OCI-LY7 (cell line): Measurements from ENCODE around the gene NDUFAF5. TPM values are rescaled to one million over a fixed set of nuclear protein-coding genes. Genes with fewer than 3 reads are reported as not detected.

Experiments
- BruUV-seq: library from RNA; stranded (reverse); fragments of 400-500 nt; replicated peaks from 2 replicates; lab custom pipeline; 2021; lab: Mats Ljungman, UMichigan
- CTCF ChIA-PET: fragments of 300-600 bp; sonication (Branson Sonifier 250); formaldehyde crosslinking; loops from one replicate; lab custom pipeline; 2022; ENCODE audit warnings: antibody characterized with exemption; ENCODE audit not compliant: unreplicated experiment; lab: Charles Lee
- POLR2A ChIA-PET: fragments of 300-600 bp; sonication (Branson Sonifier 250); formaldehyde crosslinking; loops from one replicate; lab custom pipeline; 2022; ENCODE audit warnings: antibody characterized with exemption; lab: Charles Lee
- DNase-seq: peaks from one replicate; pipeline ENCODE4 v3.0.0-alpha.2; 2015; ENCODE audit warnings: low spot score
- H2AFZ ChIP-seq: fragments of 200-600 bp; sonication (generic), shearing (Covaris generic); 2 replicates; pipeline ENCODE4 v1.6.1; 2014; ENCODE audit warnings: mild to moderate bottlenecking, antibody characterized with exemption, low read length, moderate library complexity
- H3K27ac ChIP-seq: fragments of 200-600 bp; sonication (generic); 2 replicates; pipeline ENCODE4 v1.5.1; 2014; ENCODE audit warnings: mixed run types, low read depth, mild to moderate bottlenecking, moderate library complexity, low read length, inconsistent platforms; ENCODE audit not compliant: poor library complexity, severe bottlenecking
- H3K36me3 ChIP-seq: fragments of 200-600 bp; sonication (generic); 2 replicates; pipeline ENCODE4 v1.6.1; 2014; ENCODE audit warnings: mild to moderate bottlenecking, antibody characterized with exemption, low read length, moderate library complexity, mixed read lengths; ENCODE audit not compliant: insufficient read depth
- H3K4me1 ChIP-seq: fragments of 200-600 bp; sonication (generic); 2 replicates; pipeline ENCODE4 v1.5.1; 2014; ENCODE audit warnings: mild to moderate bottlenecking, low read length; ENCODE audit not compliant: insufficient read depth, poor library complexity, severe bottlenecking
- H3K4me2 ChIP-seq: fragments of 200-600 bp; sonication (generic); 2 replicates; pipeline ENCODE4 v1.6.1; 2014; ENCODE audit warnings: mild to moderate bottlenecking, low read length
- H3K4me3 ChIP-seq: fragments of 200-600 bp; sonication (generic); 2 replicates; pipeline ENCODE4 v1.5.1; 2014; ENCODE audit warnings: mild to moderate bottlenecking, low read depth, low read length; ENCODE audit not compliant: poor library complexity, severe bottlenecking
- H3K79me2 ChIP-seq: fragments of 200-600 bp; sonication (generic); 2 replicates; pipeline ENCODE4 v1.6.1; 2016; ENCODE audit warnings: low read depth, mild to moderate bottlenecking, low read length, moderate library complexity, mixed read lengths; ENCODE audit not compliant: insufficient read depth
- H3K9me2 ChIP-seq: fragments of 200-600 bp; sonication (generic); 2 replicates; pipeline ENCODE4 v1.6.1; 2016; ENCODE audit warnings: mild to moderate bottlenecking, low read length, mixed read lengths; ENCODE audit not compliant: insufficient read depth
- H3K9me3 ChIP-seq: fragments of 200-600 bp; sonication (generic); 2 replicates; pipeline ENCODE4 v1.6.1; 2014; ENCODE audit warnings: mild to moderate bottlenecking, mixed run types, low read length, mixed read lengths
- H4K20me1 ChIP-seq: fragments of 200-600 bp; sonication (generic); 2 replicates; pipeline ENCODE4 v1.6.1; 2014; ENCODE audit warnings: mild to moderate bottlenecking, antibody characterized with exemption, low read length, moderate library complexity, mixed read lengths; ENCODE audit not compliant: insufficient read depth
- EZH2phosphoT487 ChIP-seq: fragments of 200-600 bp; sonication (generic); IDR thresholded peaks from 2 replicates; pipeline ENCODE4 v1.6.1; 2018; ENCODE audit warnings: low read depth, borderline replicate concordance, mild to moderate bottlenecking, mixed run types, antibody characterized with exemption, low read length, moderate library complexity, mixed read lengths
- intact Hi-C: fragments of 100-400 bp; cut with micrococcal nuclease; formaldehyde crosslinking; loops from one replicate; pipeline ENCODE4 v1.10.0; 2022; ENCODE audit not compliant: unreplicated experiment
- total RNA-seq, 2 experiments: library from RNA; depleted of rRNA in 1 of 2; stranded (reverse); fragments of >200 nt in 1 of 2; shearing (Covaris generic) in 1 of 2; gene quantifications; 2 replicates each; pipeline ENCODE4 v1.2.3, GENCODE V29; 2014 to 2022
- TF ChIP-seq, protein P1 (sequence below): fragments of 200-600 bp; sonication (generic); conservative IDR thresholded peaks from 2 replicates; pipeline ENCODE4 v1.5.1; 2014; ENCODE audit warnings: mild to moderate bottlenecking, antibody characterized with exemption, low read length, moderate library complexity, mixed read lengths

The NDUFAF5 gene
- total RNA-seq, 2 experiments from 2014 or later: 27.3 to 35.4 TPM

DNA sequence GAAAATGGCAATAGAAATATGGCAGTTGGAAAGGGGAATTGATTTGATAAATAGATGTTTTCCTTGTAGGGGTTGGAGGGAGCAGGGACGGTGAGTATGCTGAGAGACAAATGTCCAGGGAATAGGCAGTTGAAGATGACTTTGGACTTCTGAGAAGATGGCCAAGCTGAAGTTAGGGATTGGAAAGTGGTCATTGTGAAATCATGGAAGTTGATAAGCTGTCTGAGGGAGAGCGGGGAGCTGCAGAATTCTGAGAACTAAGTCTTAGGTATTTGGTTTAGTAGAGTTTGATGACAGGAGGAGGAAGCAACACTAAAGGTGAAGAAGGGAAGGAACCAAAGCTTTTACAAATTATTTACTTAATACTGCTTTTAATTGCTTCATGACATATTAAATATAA is 15.1 kb downstream of the NDUFAF5 start:
- no TSS peak for BruUV-seq
- Histone ChIP-seq H3K36me3 (peaks cover 97% of the 10 kb centered on the region), H3K4me3 (no peak overlapping the region), H2AFZ (no peak overlapping the region), H3K9me2 (no peaks in the 10 kb centered on the region), H3K27ac (no peak overlapping the region), H3K79me2 (no peaks in the 10 kb centered on the region), H3K9me3 (no peaks in the 10 kb centered on the region), H3K4me2 (no peak overlapping the region), H3K4me1 (no peaks in the 10 kb centered on the region), H4K20me1 (0 out of 2 replicates have a peak, but pooled peaks cover 3% of the 10 kb centered on the region)
- intact Hi-C loops: no loop called here
- POLR2A ChIA-PET: interaction anchor here (0.6 to 2.6 kb wide), 2 partner anchors 10 to 14 kb away, joined by 3 to 10 read pairs; partner anchors contain the start of genes ESF1 and NDUFAF5
- TF ChIP-seq, protein P1, sequence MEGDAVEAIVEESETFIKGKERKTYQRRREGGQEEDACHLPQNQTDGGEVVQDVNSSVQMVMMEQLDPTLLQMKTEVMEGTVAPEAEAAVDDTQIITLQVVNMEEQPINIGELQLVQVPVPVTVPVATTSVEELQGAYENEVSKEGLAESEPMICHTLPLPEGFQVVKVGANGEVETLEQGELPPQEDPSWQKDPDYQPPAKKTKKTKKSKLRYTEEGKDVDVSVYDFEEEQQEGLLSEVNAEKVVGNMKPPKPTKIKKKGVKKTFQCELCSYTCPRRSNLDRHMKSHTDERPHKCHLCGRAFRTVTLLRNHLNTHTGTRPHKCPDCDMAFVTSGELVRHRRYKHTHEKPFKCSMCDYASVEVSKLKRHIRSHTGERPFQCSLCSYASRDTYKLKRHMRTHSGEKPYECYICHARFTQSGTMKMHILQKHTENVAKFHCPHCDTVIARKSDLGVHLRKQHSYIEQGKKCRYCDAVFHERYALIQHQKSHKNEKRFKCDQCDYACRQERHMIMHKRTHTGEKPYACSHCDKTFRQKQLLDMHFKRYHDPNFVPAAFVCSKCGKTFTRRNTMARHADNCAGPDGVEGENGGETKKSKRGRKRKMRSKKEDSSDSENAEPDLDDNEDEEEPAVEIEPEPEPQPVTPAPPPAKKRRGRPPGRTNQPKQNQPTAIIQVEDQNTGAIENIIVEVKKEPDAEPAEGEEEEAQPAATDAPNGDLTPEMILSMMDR: no peak
- TF ChIP-seq EZH2phosphoT487: no peak
- CTCF ChIA-PET: no interaction called here
- no peak for DNase-seq

DNA sequence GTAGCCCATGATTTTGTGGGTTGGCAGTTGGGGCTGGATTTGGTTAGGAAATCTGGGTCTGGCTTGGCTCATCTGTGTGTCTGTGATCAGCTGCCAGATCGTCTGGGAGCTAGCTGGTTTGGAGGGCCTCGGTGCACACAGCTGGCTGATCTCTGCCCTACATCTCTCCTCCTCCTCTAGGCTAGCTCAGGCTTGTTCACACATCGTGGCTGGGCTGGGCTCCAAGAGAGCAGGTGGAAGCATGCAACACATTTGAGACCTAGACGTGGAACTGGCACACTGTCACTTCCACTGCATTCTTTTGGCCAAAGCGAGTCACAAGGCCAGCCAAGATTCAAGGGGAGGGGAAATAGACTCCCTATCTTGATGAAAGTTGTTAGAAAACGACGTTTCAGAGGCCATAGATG is 15.9 kb downstream of the NDUFAF5 start:
- TF ChIP-seq EZH2phosphoT487: no peak
- TF ChIP-seq, protein P1: no peak
- H2AFZ ChIP-seq: no peak overlapping the region
- no peaks in the 10 kb centered on the region for H3K79me2 ChIP-seq
- H3K9me3 ChIP-seq: no peaks in the 10 kb centered on the region
- H3K4me1 ChIP-seq: no peaks in the 10 kb centered on the region
- BruUV-seq: no TSS peak
- H3K4me3 ChIP-seq: no peak overlapping the region
- intact Hi-C loops: no loop called here
- H3K36me3 ChIP-seq: peaks cover 92% of the 10 kb centered on the region
- H4K20me1 ChIP-seq: 0 out of 2 replicates have a peak, but pooled peaks cover 3% of the 10 kb centered on the region
- H3K27ac ChIP-seq: no peak overlapping the region
- no peak for DNase-seq
- H3K9me2 ChIP-seq: no peaks in the 10 kb centered on the region
- ChIA-PET POLR2A (interaction anchor here (2.6 kb wide), 1 partner anchor 15 kb away, joined by 10 read pairs; the partner anchor contains the start of genes ESF1 and NDUFAF5), CTCF (no interaction called here)
- no peak overlapping the region for H3K4me2 ChIP-seq

DNA sequence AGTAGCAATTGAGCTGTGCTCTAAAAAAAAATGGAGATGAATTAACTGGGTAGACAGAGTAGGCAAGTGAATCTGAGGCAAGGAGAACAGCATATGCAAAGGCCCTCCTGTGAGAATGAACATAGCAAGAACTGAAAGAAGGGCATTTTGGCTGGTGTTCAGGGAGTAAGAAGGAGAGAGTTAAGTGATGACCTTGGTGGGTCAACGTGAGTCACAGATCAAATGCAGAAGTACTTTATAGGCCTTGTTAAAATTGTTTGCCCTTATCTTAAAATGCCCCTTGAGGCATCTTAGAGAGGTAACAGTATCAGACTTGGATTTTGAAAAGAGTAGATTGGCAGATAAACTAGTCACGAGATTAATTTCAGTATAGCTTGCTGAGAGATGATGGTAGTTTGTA is 24.5 kb downstream of the NDUFAF5 start:
- DNase-seq: no peak
- Histone ChIP-seq H4K20me1 (no peaks in the 10 kb centered on the region), H3K4me2 (no peak overlapping the region), H3K4me3 (no peak overlapping the region), H2AFZ (no peak overlapping the region), H3K9me3 (no peaks in the 10 kb centered on the region), H3K79me2 (no peaks in the 10 kb centered on the region), H3K4me1 (no peaks in the 10 kb centered on the region), H3K9me2 (no peaks in the 10 kb centered on the region), H3K27ac (no peak overlapping the region), H3K36me3 (peaks cover 82% of the 10 kb centered on the region)
- intact Hi-C loops: no loop called here
- ChIA-PET POLR2A (interaction anchor here (0.8 kb wide), 1 partner anchor 9 kb away, joined by 3 read pairs; no protein-coding TSS in a partner anchor), CTCF (no interaction called here)
- BruUV-seq: no TSS peak
- TF ChIP-seq, protein P1: no peak
- no peak for TF ChIP-seq EZH2phosphoT487
